ENCODE results near the gene LBX2. TPM values are rescaled to one million over a fixed set of nuclear protein-coding genes. Genes with fewer than 3 reads are reported as not detected.

The LBX2 gene
- total RNA-seq, 2 donors from 2014 or later = 2.3 to 7.6 TPM

- Histone ChIP-seq H3K4me1 (peaks cover 9% of the 10 kb centered on the region), H3K9me3 (no peaks in the 10 kb centered on the region), H3K27me3 (no peaks in the 10 kb centered on the region), H3K4me3 (no peak overlapping the region), H3K36me3 (replicated peaks in 1 of 2; ENCODE audit: insufficient read depth in 1 of 2, low read depth in 2 of 2) (no peaks in the 10 kb centered on the region), H3K27ac (no peak overlapping the region)
- DNase-seq = no peak
- ATAC-seq = no peak
- intact Hi-C loops (cut with DNase I) = no loop called here
- WGBS, 2 donors = 73 to 74% methylated on average over 6 to 10 of the region's 10 CpGs
- TF ChIP-seq CTCF (IDR thresholded peaks at IDR 0.05) (no peak), POLR2A (IDR thresholded peaks at IDR 0.05) (no peak)
These were observed 36.1 kb upstream of the LBX2 start for GRCh38 chr2:74535440-74535965.

GRCh38 chr2:74534411-74534810 lies 35.0 kb upstream of the LBX2 start:
- no peaks in the 10 kb centered on the region for H3K9me3 ChIP-seq
- ATAC-seq = no peak
- DNase-seq = no peak
- WGBS, 2 donors = 71 to 75% methylated on average over 10 to 12 of the region's 12 CpGs
- no peaks in the 10 kb centered on the region for H3K36me3 ChIP-seq (replicated peaks in 1 of 2; ENCODE audit: insufficient read depth in 1 of 2, low read depth in 2 of 2)
- peaks cover 12% of the 10 kb centered on the region for H3K4me1 ChIP-seq
- H3K4me3 ChIP-seq = no peak overlapping the region
- no peaks in the 10 kb centered on the region for H3K27me3 ChIP-seq
- TF ChIP-seq CTCF (IDR thresholded peaks at IDR 0.05) (no peak), POLR2A (IDR thresholded peaks at IDR 0.05) (no peak)
- H3K27ac ChIP-seq = no peak overlapping the region
- intact Hi-C loops (cut with DNase I) = no loop called here

- no peak overlapping the region for H3K4me3 ChIP-seq
- DNase-seq (no peak), ATAC-seq (no peak)
- intact Hi-C loops (cut with DNase I) = no loop called here
- WGBS, 2 donors = 78 to 82% methylated on average over 4 of the region's 4 CpGs
- peaks cover 17% of the 10 kb centered on the region for H3K4me1 ChIP-seq
- TF ChIP-seq POLR2A (IDR thresholded peaks at IDR 0.05) (no peak), CTCF (IDR thresholded peaks at IDR 0.05) (no peak)
- no peaks in the 10 kb centered on the region for H3K36me3 ChIP-seq (replicated peaks in 1 of 2; ENCODE audit: insufficient read depth in 1 of 2, low read depth in 2 of 2)
- no peaks in the 10 kb centered on the region for H3K9me3 ChIP-seq
- no peak overlapping the region for H3K27ac ChIP-seq
- H3K27me3 ChIP-seq = no peaks in the 10 kb centered on the region
These were observed 34.1 kb upstream of the LBX2 start for GRCh38 chr2:74533464-74533863.

GRCh38 chr2:74532222-74532621 lies 32.8 kb upstream of the LBX2 start:
- intact Hi-C loops (cut with DNase I) = no loop called here

More at GRCh38 chr2:74532222-74532621, 32.8 kb upstream of the LBX2 start:
- DNase-seq = no peak
- no peaks in the 10 kb centered on the region for H3K9me3 ChIP-seq
- H3K4me3 ChIP-seq = no peak overlapping the region
- H3K4me1 ChIP-seq = peaks cover 27% of the 10 kb centered on the region
- TF ChIP-seq POLR2A (IDR thresholded peaks at IDR 0.05) (no peak), CTCF (IDR thresholded peaks at IDR 0.05) (peak in 4 of 7 experiments; percentile 32 to 37 (median 34))
- H3K36me3 ChIP-seq (replicated peaks in 1 of 2; ENCODE audit: insufficient read depth in 1 of 2, low read depth in 2 of 2) = no peaks in the 10 kb centered on the region
- H3K27ac ChIP-seq = no peak overlapping the region
- ATAC-seq = no peak
- H3K27me3 ChIP-seq = no peaks in the 10 kb centered on the region
